Stimulated activated CD4-positive, alpha-beta T cell treated with anti-CD3 and anti-CD28 coated beads, Interleukin-2, amount 100 ng/mL, for 4 hours (primary cell): ENCODE measurements around the gene PPM1E.
"Not testable (repeated sequence)": the region's sequence is repeated elsewhere in the genome, so short reads cannot be mapped to it uniquely, and the experiment has no call there.

Experiments used
- DNase-seq: peaks from one replicate; pipeline ENCODE4 v3.0.0-alpha.2; 2020; ENCODE audit warnings: low read depth

PPM1E gene

DNA sequence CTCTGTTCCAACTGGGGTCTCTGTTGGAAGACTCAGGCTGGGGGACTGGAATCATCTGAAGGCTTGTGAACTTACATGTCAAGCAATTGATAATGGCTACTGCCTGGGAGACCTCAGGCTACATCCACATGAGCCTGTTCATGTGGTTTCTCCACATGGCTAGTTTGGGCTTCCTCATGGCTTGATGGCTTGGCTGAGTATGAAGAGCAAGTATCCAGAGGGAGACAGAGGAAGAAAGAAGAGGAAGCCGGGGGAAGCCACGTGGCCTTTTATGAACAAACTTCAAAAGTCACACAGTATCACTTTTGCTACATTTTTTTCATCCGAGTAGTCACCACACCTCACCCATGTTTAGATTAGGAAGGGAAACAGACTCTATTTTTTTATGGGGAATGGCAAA lies 192.2 kb downstream of the PPM1E start:
- DNase-seq: no peak

DNA sequence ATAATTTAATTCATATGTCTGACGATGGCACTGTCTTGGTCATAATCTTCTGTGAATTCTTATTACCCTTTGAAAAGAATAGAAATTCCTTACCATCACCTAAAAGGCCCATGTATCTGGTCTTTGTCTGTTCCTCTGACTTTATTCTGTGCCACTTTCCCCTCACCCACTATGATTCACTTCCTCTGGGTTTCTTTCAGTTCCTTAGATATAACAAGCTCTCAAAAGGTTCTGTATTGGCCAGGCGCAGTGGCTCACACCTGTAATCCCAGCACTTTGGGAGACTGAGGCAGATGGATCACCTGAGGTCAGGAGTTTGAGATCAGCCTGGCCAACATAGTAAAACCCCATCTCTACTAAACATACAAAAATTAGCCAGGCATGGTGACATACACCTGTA lies 198.7 kb downstream of the PPM1E start:
- DNase-seq: not testable (repeated sequence)

- DNase-seq: no peak
These were observed 201.5 kb downstream of the PPM1E start for GRCh38 chr17:58956997-58957724.

- DNase-seq: not testable (repeated sequence)
These were observed 202.0 kb downstream of the PPM1E start for GRCh38 chr17:58957725-58958073.

- no peak for DNase-seq
These were observed 204.4 kb downstream of the PPM1E start for GRCh38 chr17:58960068-58960467.

- DNase-seq: no peak
These were observed 209.6 kb downstream of the PPM1E start for GRCh38 chr17:58965221-58965620.

DNA sequence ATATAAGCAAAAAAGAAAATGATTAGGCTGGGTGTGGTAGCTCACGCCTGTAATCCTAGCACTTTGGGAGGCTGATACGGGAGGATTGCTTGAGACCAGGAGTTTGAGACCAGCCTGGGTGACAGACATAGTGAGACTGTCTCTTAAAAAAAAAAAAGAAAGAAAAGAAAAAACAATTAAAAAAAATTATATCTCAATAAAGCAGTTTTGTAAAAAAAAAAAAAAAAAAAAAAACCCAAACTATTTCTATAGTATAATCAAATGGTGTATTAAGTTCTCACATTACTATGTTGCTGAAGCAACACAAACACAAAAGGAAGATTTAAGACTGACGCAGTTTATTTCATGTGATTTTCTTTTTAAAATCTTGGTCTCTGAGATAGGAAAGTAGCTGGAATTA lies 210.6 kb downstream of the PPM1E start:
- DNase-seq: no peak

DNA sequence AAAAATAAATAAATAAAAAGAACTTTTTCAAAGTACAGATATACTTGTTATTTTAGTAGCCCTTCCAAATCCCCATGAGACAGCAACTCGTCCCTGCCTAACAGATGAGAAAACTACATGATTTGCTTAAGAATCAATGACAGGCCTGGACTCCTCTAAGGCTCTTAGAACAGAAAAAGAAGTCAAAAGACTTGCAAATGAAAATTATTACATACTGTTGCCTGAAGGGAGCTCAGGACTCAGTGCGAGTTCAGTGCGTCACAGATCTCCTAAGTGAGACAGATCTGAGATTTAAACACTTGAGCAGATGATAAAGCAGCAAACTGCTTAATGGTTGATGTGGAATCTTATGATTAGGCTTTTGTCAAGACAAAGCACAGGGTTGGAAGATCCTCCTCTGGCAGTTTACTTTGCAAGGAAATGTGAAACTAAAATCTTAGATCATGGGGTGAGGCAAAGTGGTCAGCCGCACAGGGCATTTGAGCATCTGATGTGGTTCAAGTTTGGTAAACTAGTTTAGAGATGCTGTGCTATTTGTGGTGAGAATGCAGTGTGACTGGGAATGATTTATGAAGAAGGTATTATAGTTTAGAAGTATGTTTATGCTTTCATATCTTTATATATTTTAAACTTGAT lies 212.9 kb downstream of the PPM1E start:
- DNase-seq: no peak

GRCh38 chr17:58969156-58969555 lies 213.5 kb downstream of the PPM1E start:
- no peak for DNase-seq

DNA sequence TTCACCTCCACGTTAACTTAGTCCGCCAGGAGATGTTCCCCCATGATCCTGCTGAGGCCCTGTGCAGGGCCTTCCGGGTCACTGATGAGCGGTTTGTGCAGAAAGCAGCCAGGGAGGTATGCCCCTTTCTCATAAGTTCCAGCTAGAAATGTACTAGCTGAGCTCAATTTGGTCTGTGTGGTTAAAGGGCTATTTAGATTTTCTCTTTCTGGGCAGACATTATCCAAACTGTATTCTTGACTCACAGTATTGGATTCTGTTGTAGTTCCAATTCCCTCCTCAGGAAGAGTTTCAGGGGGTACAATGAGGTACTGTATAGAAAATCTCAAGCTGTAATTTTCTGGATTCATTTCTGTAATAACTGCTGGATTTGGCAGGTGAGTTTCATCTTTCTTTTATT lies 214.0 kb downstream of the PPM1E start:
- DNase-seq: no peak

DNA sequence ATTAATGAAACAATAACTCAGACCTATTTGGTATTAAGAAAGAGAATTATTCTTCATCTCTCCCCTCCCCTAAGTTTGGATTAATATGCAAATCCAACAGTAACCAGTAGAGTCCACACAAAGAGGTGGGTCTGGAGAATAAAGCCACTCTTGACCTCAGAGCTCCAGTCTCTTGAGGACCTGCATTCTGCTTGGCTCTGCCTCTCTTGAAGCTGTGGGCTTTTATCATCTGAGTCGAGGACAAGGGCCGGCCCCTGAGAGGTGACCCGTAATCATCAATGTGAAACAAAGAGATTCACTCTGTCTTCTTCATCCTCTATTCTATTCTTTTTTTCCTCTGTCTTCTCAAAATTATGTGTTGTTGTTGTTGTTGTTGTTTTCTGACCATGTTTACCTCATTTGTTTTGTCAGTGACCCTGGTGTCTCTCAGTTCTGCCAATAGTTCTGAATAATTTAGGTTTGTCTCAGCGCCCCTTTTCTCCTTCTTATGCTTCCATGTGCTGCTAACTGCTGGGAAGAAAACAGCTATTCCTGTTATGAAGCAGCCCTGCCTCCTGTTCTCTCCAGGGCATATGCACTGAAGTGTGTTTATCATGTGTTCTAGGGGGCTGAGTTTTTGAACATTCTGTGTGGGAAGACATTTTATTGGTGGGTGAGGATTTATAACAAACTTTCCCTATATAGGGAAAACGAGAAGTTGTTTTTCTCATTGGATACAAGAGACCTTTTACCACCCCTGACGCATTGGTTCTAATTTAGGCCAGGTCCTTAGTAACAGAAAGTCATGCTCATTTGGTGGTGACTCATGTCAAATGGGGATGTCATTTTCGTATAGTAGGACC lies 215.2 kb downstream of the PPM1E start:
- DNase-seq: no peak

DNA sequence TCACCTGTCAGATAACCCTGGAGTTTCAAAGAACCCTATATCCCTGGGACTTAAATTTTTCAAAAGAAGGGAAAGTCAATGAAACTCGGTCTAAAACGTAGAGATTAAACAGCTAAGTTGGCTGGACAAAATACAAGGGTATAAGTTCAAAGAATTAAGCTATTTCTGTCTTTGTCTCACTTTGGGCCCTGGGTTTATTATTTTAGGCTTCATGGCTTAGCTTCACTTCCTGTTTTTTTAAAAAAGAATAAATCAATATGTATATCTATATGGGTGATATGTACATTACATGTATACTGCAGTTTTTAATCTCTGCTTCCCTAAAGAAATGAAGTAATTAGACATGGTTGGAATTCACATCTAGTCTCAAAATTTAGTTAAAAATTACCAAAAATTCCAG lies 218.7 kb downstream of the PPM1E start:
- DNase-seq: no peak

DNA sequence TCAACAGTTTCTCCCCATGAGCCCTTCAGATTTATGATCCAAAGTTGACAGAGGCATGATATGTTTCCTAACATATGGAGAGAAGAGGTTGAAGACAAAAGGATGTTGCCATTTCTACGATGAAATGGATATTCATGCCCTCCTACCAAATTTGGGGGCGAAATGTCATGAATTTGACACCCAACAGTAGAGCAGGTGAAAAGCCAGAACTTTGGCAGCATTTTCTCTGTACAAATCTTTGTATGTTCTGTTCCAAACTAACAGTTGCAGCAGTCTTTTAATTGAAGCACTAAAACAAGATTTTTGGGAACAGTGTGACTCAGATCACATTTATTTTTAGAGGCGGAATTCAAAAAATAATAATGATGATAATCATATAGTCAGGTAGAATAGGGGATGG lies 220.9 kb downstream of the PPM1E start:
- DNase-seq: no peak

DNA sequence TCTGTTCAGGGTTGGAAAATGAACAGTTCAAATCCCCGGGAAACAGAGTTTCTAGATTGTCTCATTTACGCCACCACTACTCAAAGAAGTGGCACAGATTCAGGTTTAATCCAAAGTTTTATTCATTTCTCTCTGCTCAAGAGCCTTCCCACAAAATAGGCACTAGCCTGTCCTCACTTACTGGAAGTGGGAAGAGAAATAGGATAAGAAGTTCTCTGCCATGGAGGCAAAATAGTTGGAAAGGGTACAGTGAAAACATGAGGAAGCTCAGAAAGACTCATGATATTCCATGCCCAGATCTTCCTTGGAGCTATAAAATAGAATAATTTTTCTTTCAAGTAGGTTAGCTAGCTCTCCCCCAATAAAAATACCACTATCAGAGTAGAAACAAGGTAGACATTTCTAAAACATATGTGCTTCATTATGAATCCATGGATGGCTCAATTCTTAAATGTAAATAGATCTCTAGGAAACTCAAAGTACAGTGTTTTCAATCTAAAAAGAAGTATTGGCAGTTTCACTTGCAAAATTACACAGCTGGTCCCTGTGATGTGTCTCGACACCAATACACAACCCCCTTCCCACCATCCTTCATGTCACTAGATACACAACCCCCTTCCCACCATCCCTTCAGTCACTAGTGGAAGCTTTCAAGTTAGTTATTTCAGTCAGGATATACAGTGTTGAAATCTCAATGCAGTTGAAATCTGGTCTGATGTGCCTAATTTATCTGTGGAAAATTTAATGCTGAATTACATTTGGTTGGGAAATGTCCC lies 225.2 kb downstream of the PPM1E start:
- no peak for DNase-seq

DNA sequence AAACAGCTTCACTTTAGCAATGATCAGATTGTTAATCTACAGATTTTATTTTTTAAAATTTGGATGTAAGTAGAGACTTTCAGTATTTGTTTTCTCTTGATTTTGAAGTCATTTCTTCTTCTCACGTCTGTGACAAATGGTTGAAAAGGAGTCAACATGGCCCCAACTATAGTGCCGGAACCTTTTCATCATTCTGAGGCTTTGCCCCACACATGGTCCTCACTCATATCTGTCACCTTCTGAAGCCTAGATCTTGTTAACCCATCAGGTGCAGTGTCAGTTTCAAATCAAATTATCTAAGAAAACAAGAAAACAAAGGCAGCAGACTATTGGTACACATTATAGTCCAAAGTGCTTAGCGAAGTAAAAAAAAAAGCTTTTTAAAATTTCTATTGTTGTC lies 227.0 kb downstream of the PPM1E start:
- no peak for DNase-seq

- no peak for DNase-seq
These were observed 229.7 kb downstream of the PPM1E start for GRCh38 chr17:58985367-58985766.

DNA sequence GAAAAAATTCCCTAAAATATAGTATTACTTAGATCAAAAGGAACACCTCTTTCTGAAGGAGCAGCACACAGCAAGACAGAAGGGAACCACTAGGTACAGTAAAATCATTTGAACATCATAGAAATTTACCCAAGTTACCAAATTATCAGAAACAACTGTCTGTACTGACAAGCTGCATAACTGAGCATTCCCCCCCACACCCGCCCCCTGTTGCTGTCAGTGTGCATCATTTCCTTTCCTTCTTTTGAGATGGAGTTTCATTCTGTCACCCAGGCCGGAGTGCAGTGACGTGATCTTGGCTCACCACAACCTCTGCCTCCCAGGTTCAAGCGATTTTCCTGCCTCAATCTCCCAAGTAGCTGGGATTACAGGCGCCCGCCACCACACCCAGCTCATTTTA lies 230.3 kb downstream of the PPM1E start:
- DNase-seq: no peak

DNA sequence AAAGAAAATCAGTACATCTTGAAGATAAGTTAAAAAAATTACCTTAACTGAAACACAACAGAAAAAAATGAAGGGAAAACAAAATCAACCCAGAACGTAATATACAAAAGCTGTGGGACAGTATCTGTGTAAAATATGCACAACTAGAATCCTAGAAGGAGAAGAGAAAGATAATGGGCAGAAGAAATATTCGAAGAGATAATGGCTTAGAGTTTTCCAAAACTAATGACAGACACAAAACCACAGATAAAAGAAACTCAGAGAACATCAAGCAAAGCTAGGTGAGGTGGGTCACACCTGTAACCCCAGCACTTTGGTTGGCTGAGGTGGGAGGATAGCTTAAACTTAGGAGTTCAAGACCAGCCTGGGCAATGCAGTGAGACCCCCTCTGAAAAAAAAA lies 234.0 kb downstream of the PPM1E start:
- DNase-seq: no peak

DNA sequence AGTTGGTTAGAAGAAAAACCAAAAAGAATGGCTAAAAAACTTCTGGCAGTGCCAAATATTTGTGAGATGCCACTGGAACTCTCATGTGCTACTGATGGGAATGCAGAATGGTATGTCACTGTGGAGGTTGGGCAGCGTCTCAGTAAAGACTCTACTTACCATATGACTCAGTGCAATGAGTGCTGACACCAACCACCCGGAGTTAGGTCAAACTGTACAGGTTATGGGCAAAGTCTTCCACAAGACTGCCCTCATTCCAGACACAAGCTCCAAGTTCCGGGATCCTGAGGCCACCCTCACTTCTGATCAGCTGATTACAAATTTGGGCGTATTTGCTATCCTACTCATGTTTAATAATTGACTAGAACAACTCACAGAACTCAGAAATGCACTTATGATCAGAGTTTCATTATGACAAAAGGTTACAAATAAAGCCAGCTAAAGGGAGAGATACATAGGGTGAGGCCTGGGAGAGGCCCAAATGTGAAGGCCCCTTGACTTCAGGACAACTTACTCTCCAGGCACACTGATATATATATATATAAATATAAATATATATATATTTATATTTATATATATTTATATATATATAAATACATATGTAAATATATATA lies 236.2 kb downstream of the PPM1E start:
- DNase-seq: no peak

- DNase-seq: no peak
These were observed 237.7 kb downstream of the PPM1E start for GRCh38 chr17:58993311-58993710.

GRCh38 chr17:58995247-58995940 lies 239.7 kb downstream of the PPM1E start:
- DNase-seq: no peak
